Fibroblast of mammary gland (primary cell): ENCODE results near the gene LPCAT4.
A peak's percentile ranks its signal among the peaks of the same experiment; 100 is the strongest.

Experiments used
- DNase-seq: peaks from one replicate; pipeline ENCODE4 v3.0.0-alpha.2; 2010; ENCODE audit warnings: low read depth
- H3K4me3 ChIP-seq: 2 replicates; pipeline ENCODE4 v1.5.1; 2011; ENCODE audit warnings: low read depth, mild to moderate bottlenecking, low read length, moderate library complexity; ENCODE audit not compliant: control insufficient read depth
- TF ChIP-seq, protein P1 (sequence below): conservative IDR thresholded peaks from 2 replicates; pipeline ENCODE4 v1.5.1; 2011; ENCODE audit warnings: low read depth, low read length, inconsistent platforms; ENCODE audit not compliant: control insufficient read depth, insufficient read depth

LPCAT4 gene

DNA sequence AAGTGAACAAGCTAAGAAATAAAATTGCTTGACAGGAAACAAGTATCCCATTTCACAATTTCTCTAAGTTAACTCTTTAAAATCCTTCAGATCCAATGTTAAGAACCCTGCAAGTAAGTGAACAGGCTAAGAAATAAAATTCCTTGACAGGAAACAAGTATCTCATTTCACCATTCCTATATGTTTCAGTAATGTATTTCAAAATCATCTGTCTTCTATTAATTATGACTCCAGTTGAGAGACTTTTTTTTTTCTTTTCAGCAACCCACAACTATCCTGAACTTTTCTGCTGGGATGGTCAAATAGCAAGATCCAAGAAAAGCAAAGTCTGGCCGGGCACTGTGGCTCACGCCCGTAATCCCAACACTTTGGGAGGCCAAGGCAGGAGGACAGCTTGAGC, 27.1 kb downstream of the LPCAT4 start:
- TF ChIP-seq, protein P1, sequence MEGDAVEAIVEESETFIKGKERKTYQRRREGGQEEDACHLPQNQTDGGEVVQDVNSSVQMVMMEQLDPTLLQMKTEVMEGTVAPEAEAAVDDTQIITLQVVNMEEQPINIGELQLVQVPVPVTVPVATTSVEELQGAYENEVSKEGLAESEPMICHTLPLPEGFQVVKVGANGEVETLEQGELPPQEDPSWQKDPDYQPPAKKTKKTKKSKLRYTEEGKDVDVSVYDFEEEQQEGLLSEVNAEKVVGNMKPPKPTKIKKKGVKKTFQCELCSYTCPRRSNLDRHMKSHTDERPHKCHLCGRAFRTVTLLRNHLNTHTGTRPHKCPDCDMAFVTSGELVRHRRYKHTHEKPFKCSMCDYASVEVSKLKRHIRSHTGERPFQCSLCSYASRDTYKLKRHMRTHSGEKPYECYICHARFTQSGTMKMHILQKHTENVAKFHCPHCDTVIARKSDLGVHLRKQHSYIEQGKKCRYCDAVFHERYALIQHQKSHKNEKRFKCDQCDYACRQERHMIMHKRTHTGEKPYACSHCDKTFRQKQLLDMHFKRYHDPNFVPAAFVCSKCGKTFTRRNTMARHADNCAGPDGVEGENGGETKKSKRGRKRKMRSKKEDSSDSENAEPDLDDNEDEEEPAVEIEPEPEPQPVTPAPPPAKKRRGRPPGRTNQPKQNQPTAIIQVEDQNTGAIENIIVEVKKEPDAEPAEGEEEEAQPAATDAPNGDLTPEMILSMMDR: no peak
- DNase-seq: no peak
- no peak overlapping the region for H3K4me3 ChIP-seq

DNA sequence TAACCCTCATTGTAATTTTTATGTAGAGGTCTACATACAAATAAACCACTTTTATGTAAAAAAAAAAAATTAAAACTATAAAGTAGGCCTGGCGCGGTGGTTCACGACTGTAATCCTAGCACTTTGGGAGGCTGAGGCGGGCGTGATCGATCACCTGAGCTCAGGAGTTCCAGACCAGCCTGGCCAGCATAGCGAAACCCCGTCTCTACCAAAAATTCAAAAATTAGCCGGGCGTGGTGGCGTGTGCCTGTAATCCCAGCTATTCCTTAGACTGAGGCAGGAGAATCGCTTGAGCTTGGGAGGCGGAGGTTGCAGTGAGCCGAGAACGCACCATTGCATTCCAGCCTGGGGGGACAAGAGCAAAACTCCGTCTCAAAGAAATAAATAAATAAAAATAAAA, 28.6 kb downstream of the LPCAT4 start:
- H3K4me3 ChIP-seq: peak overlapping the region; percentile 27
- DNase-seq: no peak
- TF ChIP-seq, protein P1: no peak

GRCh38 chr15:34337557-34338306, 29.3 kb downstream of the LPCAT4 start, which contains the start of gene SLC12A6:
SLC12A6 (minus strand) TSS chr15:34337781; CDS start chr15:34336680, 1,101 bp downstream.
- peak within 1 kb of the TSS; percentile 85 for H3K4me3 ChIP-seq
- TF ChIP-seq, protein P1: no peak
- peak; percentile 92 for DNase-seq

- no peak for DNase-seq
- TF ChIP-seq, protein P1: no peak
- H3K4me3 ChIP-seq: peak overlapping the region; percentile 85
Observed at GRCh38 chr15:34336991-34337556, 29.9 kb downstream of the LPCAT4 start.

GRCh38 chr15:34336231-34336990, 30.6 kb downstream of the LPCAT4 start:
- no peak for DNase-seq
- H3K4me3 ChIP-seq: no peak overlapping the region
- TF ChIP-seq, protein P1: no peak

DNA sequence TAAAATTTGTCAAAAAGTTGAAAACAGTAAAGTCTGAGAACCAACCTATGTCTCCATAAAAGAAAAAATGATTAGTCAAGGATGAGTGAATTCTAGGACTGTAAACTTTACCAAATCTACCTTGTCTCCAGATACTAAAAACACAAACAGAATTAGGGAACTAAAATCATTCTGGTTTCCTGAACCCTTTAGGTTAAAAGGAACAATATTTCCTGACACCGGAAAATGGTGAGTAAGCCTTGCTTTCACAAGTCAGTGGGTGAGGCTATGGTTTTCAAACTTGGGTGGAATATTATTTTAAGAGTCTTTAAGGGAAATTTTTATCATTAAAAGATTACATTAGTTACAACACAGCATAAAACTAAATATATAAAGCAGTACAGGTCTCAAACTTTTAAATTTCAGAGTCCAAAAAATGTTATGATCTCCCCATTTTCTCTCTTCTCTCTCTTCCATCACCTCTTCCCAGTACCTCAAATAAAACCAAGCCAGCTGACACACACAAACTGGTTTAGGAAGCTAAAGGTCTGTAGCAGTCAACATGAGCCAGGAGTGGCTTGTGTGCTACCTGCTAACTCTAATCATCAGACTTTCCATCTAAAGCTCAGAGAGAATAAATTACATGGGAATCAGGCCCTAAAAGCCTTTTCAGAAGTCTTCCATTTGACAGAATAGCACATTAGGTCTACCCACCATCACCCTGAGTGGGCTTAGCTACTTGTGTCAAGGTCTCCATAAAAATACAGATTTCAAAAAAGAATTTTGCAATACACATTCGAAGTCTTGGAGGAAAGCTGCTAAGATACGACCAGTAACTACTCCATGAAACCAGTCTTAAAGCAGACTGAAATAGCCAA, 31.6 kb downstream of the LPCAT4 start:
- H3K4me3 ChIP-seq: no peak overlapping the region
- TF ChIP-seq, protein P1: no peak
- DNase-seq: peak; percentile 38
